Muscle of arm (tissue), 12 donors: ENCODE results near the gene PCDHGB2. TPM values are rescaled to one million over a fixed set of nuclear protein-coding genes. Genes with fewer than 3 reads are reported as not detected.
"Not testable (repeated sequence)": the region's sequence is repeated elsewhere in the genome, so short reads cannot be mapped to it uniquely, and the experiment has no call there.

Experiments
- DNase-seq: peaks from one replicate; pipeline ENCODE4 v3.0.0-alpha.2; 2013
- polyA plus RNA-seq, 12 donors: library from polyadenylated mRNA; unstranded; fragments of 120-200 nt; gene quantifications; one replicate each; pipeline ENCODE4 v1.2.1, GENCODE V29; 2013; ENCODE audit not compliant: insufficient read length in 12 of 12

The PCDHGB2 gene
- polyA plus RNA-seq, 12 donors: 1.8 to 3.0 (median 2.1) TPM; not detected in 2

- DNase-seq: no peak
Observed at GRCh38 chr5:141383345-141383744, 23.6 kb downstream of the PCDHGB2 start.

GRCh38 chr5:141384471-141385267, 24.9 kb downstream of the PCDHGB2 start:
- no peak for DNase-seq

GRCh38 chr5:141387557-141388311, 27.9 kb downstream of the PCDHGB2 start, which contains the start of gene PCDHGB4:
PCDHGB4 (plus strand) TSS chr5:141387698; CDS start chr5:141387885, 187 bp downstream.
- not testable (repeated sequence) for DNase-seq

- DNase-seq: no peak
Observed at GRCh38 chr5:141388661-141389060, 28.9 kb downstream of the PCDHGB2 start.

GRCh38 chr5:141389153-141390042, 29.6 kb downstream of the PCDHGB2 start:
- no peak for DNase-seq

- DNase-seq: no peak
Observed at GRCh38 chr5:141392429-141393198, 32.8 kb downstream of the PCDHGB2 start, which contains the start of gene PCDHGA8. PCDHGA8 (plus strand) TSS chr5:141392633; CDS start chr5:141392814, 181 bp downstream.

GRCh38 chr5:141393267-141393666, 33.5 kb downstream of the PCDHGB2 start:
- DNase-seq: no peak

GRCh38 chr5:141394401-141395187, 34.8 kb downstream of the PCDHGB2 start:
- DNase-seq: not testable (repeated sequence)

- not testable (repeated sequence) for DNase-seq
Observed at GRCh38 chr5:141397756-141398551, 38.2 kb downstream of the PCDHGB2 start, which contains the start of gene PCDHGB5. PCDHGB5 (plus strand) TSS chr5:141397947; CDS start chr5:141398128, 181 bp downstream.

GRCh38 chr5:141398608-141399007, 38.8 kb downstream of the PCDHGB2 start:
- DNase-seq: no peak

- DNase-seq: no peak
Observed at GRCh38 chr5:141399555-141400258, 39.9 kb downstream of the PCDHGB2 start.

GRCh38 chr5:141402553-141403243, 42.9 kb downstream of the PCDHGB2 start, which contains the start of gene PCDHGA9:
PCDHGA9 (plus strand) TSS chr5:141402778; CDS start chr5:141402953, 175 bp downstream.
- DNase-seq: no peak

GRCh38 chr5:141403387-141403786, 43.6 kb downstream of the PCDHGB2 start:
- no peak for DNase-seq

- DNase-seq: not testable (repeated sequence)
Observed at GRCh38 chr5:141407790-141408505, 48.2 kb downstream of the PCDHGB2 start, which contains the start of gene PCDHGB6. PCDHGB6 (plus strand) TSS chr5:141408021; CDS start chr5:141408203, 182 bp downstream.

- no peak for DNase-seq
Observed at GRCh38 chr5:141409598-141410306, 50.0 kb downstream of the PCDHGB2 start.

- DNase-seq: no peak
Observed at GRCh38 chr5:141411575-141411974, 51.8 kb downstream of the PCDHGB2 start.
